Fibroblast of lung (primary cell): ENCODE measurements around the gene DIP2A.

Experiments
- EZH2 ChIP-seq: IDR thresholded peaks from 2 replicates; pipeline ENCODE4 v1.5.1; 2012; ENCODE audit warnings: low read length, control low read depth, mild to moderate bottlenecking; ENCODE audit errors: missing control alignments
- TF ChIP-seq, protein P1 (sequence below), 2 donors: IDR thresholded peaks in 1 of 2; conservative IDR thresholded peaks in 1 of 2; 1 replicate in 1 of 2; 2 replicates in 1 of 2; pipeline ENCODE4 v1.5.1; 2011 to 2012; ENCODE audit warnings: low read length in 2 of 2, control low read depth in 1 of 2, inconsistent platforms in 1 of 2, low read depth in 1 of 2, mild to moderate bottlenecking in 1 of 2

DNA sequence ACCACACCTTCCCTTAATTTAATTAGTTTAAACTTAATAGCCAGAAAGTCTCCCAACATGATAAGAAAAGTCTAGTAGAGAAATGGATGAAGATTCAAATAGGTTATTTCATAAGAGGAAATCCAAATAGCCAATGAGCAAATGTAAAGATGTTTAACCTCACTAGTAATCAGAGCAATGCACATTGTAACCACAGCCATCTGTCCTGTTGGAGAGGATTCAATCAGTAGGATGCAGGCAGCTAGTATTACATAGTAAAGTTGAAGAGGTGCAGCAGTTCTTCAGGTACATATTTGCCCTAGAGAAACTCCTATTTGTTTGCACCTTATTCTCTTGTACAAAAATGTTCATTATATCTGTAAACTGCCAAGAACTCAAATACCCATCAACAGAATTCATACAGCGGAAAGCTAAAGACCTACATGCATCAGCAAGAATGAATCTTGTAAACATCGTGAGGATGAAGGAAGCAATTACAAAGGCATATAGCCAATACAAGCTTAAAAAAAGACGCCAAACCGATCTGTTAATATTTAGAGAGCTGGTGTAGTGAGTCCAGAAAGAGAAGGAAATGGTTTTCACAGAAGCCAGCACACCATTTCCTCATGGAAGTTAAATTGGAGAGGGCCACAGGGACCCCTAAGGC, 27.9 kb downstream of the DIP2A start:
- TF ChIP-seq, protein P1, sequence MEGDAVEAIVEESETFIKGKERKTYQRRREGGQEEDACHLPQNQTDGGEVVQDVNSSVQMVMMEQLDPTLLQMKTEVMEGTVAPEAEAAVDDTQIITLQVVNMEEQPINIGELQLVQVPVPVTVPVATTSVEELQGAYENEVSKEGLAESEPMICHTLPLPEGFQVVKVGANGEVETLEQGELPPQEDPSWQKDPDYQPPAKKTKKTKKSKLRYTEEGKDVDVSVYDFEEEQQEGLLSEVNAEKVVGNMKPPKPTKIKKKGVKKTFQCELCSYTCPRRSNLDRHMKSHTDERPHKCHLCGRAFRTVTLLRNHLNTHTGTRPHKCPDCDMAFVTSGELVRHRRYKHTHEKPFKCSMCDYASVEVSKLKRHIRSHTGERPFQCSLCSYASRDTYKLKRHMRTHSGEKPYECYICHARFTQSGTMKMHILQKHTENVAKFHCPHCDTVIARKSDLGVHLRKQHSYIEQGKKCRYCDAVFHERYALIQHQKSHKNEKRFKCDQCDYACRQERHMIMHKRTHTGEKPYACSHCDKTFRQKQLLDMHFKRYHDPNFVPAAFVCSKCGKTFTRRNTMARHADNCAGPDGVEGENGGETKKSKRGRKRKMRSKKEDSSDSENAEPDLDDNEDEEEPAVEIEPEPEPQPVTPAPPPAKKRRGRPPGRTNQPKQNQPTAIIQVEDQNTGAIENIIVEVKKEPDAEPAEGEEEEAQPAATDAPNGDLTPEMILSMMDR (conservative IDR thresholded peaks at IDR 0.05 in 1 of 2, IDR thresholded peaks at IDR 0.05 in 1 of 2; ENCODE audit: low read depth in 1 of 2, low read length in 2 of 2): no peak
- TF ChIP-seq EZH2: no peak
